ENCODE measurements around the gene KRT2.

DNA sequence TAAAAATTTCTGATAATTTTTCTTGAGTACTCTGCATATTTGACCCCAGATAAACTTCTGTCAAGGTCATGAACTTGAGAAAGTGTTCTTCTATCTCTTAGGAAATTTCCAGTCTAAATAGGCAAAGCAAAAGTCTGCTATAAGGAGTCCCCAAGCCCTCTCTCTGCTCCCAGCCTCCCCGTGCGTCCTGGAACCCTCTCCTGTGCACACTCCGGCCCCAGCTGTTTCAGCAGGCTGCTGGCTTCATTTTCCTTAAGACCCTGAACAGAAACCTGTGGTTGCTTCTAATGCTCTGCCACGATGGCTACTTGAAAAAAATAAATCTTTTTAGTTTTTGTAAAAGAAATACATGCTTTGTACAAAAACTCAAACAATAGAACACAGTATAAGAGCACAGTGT is 14.7 kb downstream of the KRT2 start:
- TF ChIP-seq, protein P1, sequence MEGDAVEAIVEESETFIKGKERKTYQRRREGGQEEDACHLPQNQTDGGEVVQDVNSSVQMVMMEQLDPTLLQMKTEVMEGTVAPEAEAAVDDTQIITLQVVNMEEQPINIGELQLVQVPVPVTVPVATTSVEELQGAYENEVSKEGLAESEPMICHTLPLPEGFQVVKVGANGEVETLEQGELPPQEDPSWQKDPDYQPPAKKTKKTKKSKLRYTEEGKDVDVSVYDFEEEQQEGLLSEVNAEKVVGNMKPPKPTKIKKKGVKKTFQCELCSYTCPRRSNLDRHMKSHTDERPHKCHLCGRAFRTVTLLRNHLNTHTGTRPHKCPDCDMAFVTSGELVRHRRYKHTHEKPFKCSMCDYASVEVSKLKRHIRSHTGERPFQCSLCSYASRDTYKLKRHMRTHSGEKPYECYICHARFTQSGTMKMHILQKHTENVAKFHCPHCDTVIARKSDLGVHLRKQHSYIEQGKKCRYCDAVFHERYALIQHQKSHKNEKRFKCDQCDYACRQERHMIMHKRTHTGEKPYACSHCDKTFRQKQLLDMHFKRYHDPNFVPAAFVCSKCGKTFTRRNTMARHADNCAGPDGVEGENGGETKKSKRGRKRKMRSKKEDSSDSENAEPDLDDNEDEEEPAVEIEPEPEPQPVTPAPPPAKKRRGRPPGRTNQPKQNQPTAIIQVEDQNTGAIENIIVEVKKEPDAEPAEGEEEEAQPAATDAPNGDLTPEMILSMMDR (IDR thresholded peaks at IDR 0.05) = no peak
- TF ChIP-seq POLR2AphosphoS5 (IDR thresholded peaks at IDR 0.05) (no peak), POLR2A (IDR thresholded peaks at IDR 0.05) (no peak)
